Psoas muscle (tissue), 8 donors: ENCODE measurements around the gene FHAD1. TPM values are rescaled to one million over a fixed set of nuclear protein-coding genes. Genes with fewer than 3 reads are reported as not detected.

Experiments
- ATAC-seq, 4 donors: fragments of 200-7000 bp; cut with Tn5 transposase; one replicate each; pipeline ENCODE4 v1.9.1; 2020; ENCODE audit warnings: moderate library complexity in 3 of 4, mild to moderate bottlenecking in 2 of 4
- DNase-seq, 2 donors: peaks; one replicate each; pipeline ENCODE4 v3.0.0-alpha.2; 2020
- H3K27ac ChIP-seq: fragments of 200-600 bp; one replicate; pipeline ENCODE4 v1.8.0; 2022
- H3K27me3 ChIP-seq, 3 donors: fragments of 200-600 bp in 1 of 3; one replicate each; pipeline versions ENCODE4 v1.6.1 to v1.8.0; 2013 to 2022; ENCODE audit warnings: low read length in 2 of 3, mild to moderate bottlenecking in 2 of 3, moderate library complexity in 1 of 3; ENCODE audit not compliant: insufficient read depth in 3 of 3
- H3K36me3 ChIP-seq, 2 donors: fragments of 200-600 bp in 1 of 2; one replicate each; pipeline versions ENCODE4 v1.6.1 to v1.8.0; 2013 to 2022; ENCODE audit warnings: low read depth in 1 of 2, mild to moderate bottlenecking in 1 of 2, moderate library complexity in 1 of 2; ENCODE audit not compliant: insufficient read depth in 1 of 2
- H3K4me1 ChIP-seq: fragments of 200-600 bp; one replicate; pipeline ENCODE4 v1.8.0; 2022
- H3K4me3 ChIP-seq: fragments of 200-600 bp; one replicate; pipeline ENCODE4 v1.8.0; 2022; ENCODE audit warnings: mild to moderate bottlenecking
- H3K9me3 ChIP-seq: fragments of 200-600 bp; one replicate; pipeline ENCODE4 v1.8.0; 2022
- WGBS, 3 donors: extraction: QIAGEN DNeasy Blood & Tissue Kit; methylation state at CpG; one replicate each; pipeline versions ENCODE4 v1.1.6 to v1.1.7; 2013; 5-methylcytosine and 5-hydroxymethylcytosine counted together
- intact Hi-C, 2 donors: fragments of 100-400 bp; cut with DNase I; formaldehyde crosslinking; loops; one replicate each; pipeline versions ENCODE4 v1.11.0 to v1.14.2; 2022
- polyA plus RNA-seq, 3 donors: library from polyadenylated mRNA; stranded (reverse); fragments of 200-250 nt; gene quantifications; one replicate each; pipeline ENCODE4 v1.2.3, GENCODE V29; 2013
- total RNA-seq, 4 donors: library from RNA; stranded (reverse); fragmentation: NEBNext Ultra II Directional in 2 of 4; extraction: Animal tissue kit (Norgen Biotek cat#: 25700) in 2 of 4; gene quantifications; one replicate each; pipeline versions ENCODE4 v1.2.1 to v1.2.4, GENCODE V29; 2021 to 2023
- TF ChIP-seq, protein P1 (sequence below): fragments of 200-600 bp; IDR thresholded peaks from one replicate; pipeline ENCODE4 v1.8.0; 2022; ENCODE audit warnings: antibody characterized with exemption
- donor health status: healthy with polysubstance abuse.
- donor health status: DM: no; HTN: no; CAD: no; lungs with moderate emphysema.
- donor health status: Bipolar disorder and iron deficiency.
- donor health status: healthy.
- donor health status: DM: yes; HTN: yes; CAD: no.
- donor health status: DM: no; HTN: no; CAD: no.
- donor health status: DM: no; HTN: no; CAD: no.
- donor health status: DM: yes; HTN: yes; CAD: no.

FHAD1 gene
- total and polyA plus RNA-seq, 7 donors = 0.03 to 0.24 (median 0.06) TPM; not detected in 4

DNA sequence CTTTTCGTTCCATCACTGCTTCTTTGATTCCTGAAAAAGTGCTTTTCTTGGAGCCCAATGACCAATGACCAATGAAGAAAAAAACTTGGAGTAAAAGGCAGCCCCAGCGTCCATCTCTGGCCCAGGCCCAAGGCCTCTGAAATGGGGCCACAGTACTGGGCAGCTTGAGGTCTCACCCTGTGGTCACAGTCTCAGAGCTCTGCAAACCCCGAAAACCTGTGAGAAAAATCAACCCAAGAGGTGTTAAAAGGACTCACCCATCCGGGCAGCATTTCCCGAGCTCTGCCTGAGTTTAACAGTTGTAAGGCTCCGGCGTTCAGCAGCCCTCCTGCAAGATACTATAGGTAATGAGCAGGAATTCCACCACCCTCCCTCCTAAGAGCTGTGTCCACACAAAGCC, 160.6 kb downstream of the FHAD1 start:
- Histone ChIP-seq H3K9me3 (no peaks in the 10 kb centered on the region), H3K36me3 (no peaks in the 10 kb centered on the region), H3K27me3 (peaks cover 0 to 32% (median 9%) of the 10 kb centered on the region in 3 donors), H3K4me1 (no peaks in the 10 kb centered on the region), H3K27ac (no peak overlapping the region), H3K4me3 (no peak overlapping the region)
- DNase-seq = no peak
- TF ChIP-seq, protein P1, sequence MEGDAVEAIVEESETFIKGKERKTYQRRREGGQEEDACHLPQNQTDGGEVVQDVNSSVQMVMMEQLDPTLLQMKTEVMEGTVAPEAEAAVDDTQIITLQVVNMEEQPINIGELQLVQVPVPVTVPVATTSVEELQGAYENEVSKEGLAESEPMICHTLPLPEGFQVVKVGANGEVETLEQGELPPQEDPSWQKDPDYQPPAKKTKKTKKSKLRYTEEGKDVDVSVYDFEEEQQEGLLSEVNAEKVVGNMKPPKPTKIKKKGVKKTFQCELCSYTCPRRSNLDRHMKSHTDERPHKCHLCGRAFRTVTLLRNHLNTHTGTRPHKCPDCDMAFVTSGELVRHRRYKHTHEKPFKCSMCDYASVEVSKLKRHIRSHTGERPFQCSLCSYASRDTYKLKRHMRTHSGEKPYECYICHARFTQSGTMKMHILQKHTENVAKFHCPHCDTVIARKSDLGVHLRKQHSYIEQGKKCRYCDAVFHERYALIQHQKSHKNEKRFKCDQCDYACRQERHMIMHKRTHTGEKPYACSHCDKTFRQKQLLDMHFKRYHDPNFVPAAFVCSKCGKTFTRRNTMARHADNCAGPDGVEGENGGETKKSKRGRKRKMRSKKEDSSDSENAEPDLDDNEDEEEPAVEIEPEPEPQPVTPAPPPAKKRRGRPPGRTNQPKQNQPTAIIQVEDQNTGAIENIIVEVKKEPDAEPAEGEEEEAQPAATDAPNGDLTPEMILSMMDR = no peak
- ATAC-seq = no peak
- WGBS, 3 donors = 50 to 60% (median 57%) methylated on average over 7 of the region's 7 CpGs
- intact Hi-C loops = no loop called here

DNA sequence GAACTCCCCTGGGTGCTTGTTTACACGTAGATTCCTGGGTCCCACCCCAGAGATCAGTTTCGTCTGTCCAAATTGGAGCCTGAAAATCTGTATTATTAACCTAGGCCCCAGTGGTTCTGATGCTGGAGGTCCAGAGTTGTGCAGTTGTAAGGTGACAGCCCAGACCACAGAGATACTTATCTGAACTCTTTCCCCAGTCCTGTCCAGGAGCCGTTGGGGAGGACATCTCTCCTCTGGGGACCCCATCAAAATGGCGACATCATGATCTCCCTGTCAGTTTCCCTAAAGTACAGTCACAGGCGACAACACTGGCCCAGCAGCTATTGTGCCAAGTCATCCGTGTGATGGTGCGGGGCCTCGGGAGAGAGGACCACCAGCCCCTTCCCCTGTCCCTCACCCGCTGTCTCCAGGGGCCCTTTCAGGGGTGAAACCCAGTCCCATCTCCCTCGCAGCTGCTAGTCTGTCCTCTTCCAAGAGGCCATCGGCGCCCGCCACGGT, 161.9 kb downstream of the FHAD1 start:
- intact Hi-C loops = no loop called here
- WGBS, 3 donors = 27 to 36% (median 33%) methylated on average over 14 of the region's 14 CpGs
- ATAC-seq (peak in 2 of 4 donors; percentile 6 to 8), DNase-seq (no peak)
- Histone ChIP-seq H3K27me3 (peaks cover 0 to 32% (median 9%) of the 10 kb centered on the region in 3 donors), H3K9me3 (no peaks in the 10 kb centered on the region), H3K36me3 (no peaks in the 10 kb centered on the region), H3K4me3 (peak overlapping the region; percentile 74), H3K4me1 (no peaks in the 10 kb centered on the region), H3K27ac (peak overlapping the region; percentile 16)
- TF ChIP-seq, protein P1 = no peak

DNA sequence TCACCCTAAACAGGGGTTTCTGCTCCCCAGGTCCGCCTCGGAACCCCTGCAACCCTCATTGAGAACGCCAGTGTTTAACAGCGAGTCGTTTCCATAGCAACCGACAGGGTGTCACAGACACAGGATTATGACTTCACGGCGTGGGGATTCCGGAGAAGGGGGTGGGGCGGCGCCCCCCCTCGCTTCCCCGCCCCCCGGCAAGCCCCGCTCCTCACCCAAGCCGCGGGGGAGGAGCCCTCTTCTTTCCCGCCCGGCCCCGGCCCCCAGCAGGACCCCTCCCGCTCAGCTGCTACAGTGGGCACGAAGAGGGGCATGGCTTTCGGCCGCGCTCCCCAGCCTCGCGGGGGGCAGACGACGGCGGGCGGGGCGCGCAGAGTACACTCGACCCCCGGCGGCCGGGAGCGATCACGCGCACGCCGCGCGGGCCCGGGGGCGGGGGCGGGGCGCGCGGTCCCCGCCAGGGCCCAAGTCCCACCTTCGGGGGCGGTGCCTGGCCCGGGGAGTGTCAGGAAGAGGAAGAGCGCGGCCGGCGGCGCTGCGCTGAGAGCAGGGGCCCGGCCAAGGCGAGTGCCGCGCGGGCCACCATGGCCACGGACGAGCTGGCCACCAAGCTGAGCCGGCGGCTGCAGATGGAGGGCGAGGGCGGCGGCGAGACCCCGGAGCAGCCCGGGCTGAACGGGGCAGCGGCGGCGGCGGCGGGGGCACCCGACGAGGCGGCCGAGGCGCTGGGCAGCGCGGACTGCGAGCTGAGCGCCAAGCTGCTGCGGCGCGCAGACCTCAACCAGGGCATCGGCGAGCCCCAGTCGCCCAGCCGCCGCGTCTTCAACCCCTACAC, 162.6 kb downstream of the FHAD1 start, which contains the start of gene EFHD2:
Gene EFHD2 (plus strand): TSS at position 501 of the 835 bp plus-strand sequence. CDS start 84 bp downstream, at position 585.
- peak within 1 kb of the TSS; percentile 74 for H3K4me3 ChIP-seq
- intact Hi-C loops = no loop called here
- peak within 1 kb of the TSS; percentile 16 for H3K27ac ChIP-seq

DNA sequence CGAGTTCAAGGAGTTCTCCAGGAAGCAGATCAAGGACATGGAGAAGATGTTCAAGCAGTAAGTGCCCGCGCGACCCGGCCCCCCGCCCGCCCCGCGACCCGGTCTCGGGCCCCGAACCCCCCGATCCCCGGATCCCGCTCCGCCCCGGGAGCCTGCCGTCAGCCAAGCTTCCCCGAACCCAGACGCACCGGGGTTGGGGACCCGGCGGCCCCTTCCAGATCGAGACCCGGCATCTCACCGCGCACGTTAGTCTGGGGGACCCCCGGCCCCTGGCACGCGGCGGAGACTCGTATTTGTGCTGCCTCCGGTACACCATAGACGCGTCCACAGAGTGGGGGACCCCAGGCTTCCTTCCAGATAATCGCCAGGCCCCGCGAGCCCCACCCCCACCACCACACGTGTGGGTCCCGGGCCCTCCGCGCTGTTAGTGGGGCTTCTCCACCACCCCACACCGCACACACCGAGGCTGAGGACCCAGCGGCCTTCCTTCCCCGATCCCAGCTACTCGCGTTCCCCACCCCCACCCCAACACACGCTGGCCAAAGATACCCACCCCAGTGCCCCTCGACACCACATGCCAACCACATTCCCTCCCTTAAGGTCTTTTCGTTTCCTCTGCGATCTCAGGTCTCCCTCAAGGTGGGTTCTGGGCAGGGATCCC, 163.3 kb downstream of the FHAD1 start:
- Histone ChIP-seq H3K36me3 (no peaks in the 10 kb centered on the region), H3K9me3 (no peaks in the 10 kb centered on the region), H3K27ac (peak overlapping the region; percentile 16), H3K27me3 (peaks cover 0 to 32% (median 9%) of the 10 kb centered on the region in 3 donors), H3K4me1 (no peaks in the 10 kb centered on the region), H3K4me3 (peak overlapping the region; percentile 74)
- ATAC-seq (no peak), DNase-seq (no peak)
- intact Hi-C loops = no loop called here
- WGBS, 3 donors = 2 to 4% (median 3%) methylated on average over 50 to 53 of the region's 53 CpGs
- TF ChIP-seq, protein P1 = no peak

More for the DNA sequence above, 162.6 kb downstream of the FHAD1 start, which contains the start of gene EFHD2:
- peaks cover 0 to 32% (median 11%) of the 10 kb centered on the region in 3 donors for H3K27me3 ChIP-seq
- DNase-seq (peak; percentile 84 to 85), ATAC-seq (peak; percentile 72 to 85 (median 80))
- H3K9me3 ChIP-seq = no peaks in the 10 kb centered on the region
- H3K4me1 ChIP-seq = no peaks in the 10 kb centered on the region
- no peaks in the 10 kb centered on the region for H3K36me3 ChIP-seq
- TF ChIP-seq, protein P1 = no peak
- WGBS, 3 donors = 1% methylated on average over 51 to 99 of the region's 99 CpGs
